Kidney glomerular epithelial cell (primary cell): Measurements from ENCODE around the gene GRIA4.

Experiments
- DNase-seq: peaks from one replicate; lab custom pipeline; 2025; lab: John Stamatoyannopoulos, UW

GRIA4 gene

GRCh38 chr11:105609832-105610781 lies at the start of gene GRIA4:
Gene GRIA4, plus strand, starts transcription at chr11:105610073. Its CDS starts 925 bp downstream, at chr11:105610998.
- peak; percentile 20 for DNase-seq

- no peak for DNase-seq
Observed at GRCh38 chr11:105573091-105573490, 36.8 kb upstream of the GRIA4 start.

GRCh38 chr11:105574974-105575373 lies 34.9 kb upstream of the GRIA4 start:
- DNase-seq, result no peak

- no peak for DNase-seq
Observed at GRCh38 chr11:105577641-105578040, 32.2 kb upstream of the GRIA4 start.

GRCh38 chr11:105579111-105579510 lies 30.8 kb upstream of the GRIA4 start:
- no peak for DNase-seq

- DNase-seq, result no peak
Observed at GRCh38 chr11:105582497-105582896, 27.4 kb upstream of the GRIA4 start.

GRCh38 chr11:105588001-105588400 lies 21.9 kb upstream of the GRIA4 start:
- DNase-seq, result peak; percentile 80

GRCh38 chr11:105589346-105589745 lies 20.5 kb upstream of the GRIA4 start:
- DNase-seq, result no peak

GRCh38 chr11:105592035-105592434 lies 17.8 kb upstream of the GRIA4 start:
- DNase-seq, result no peak

GRCh38 chr11:105598371-105598770 lies 11.5 kb upstream of the GRIA4 start:
- no peak for DNase-seq

GRCh38 chr11:105603156-105603555 lies 6.7 kb upstream of the GRIA4 start:
- no peak for DNase-seq

- peak; percentile 47 for DNase-seq
Observed at GRCh38 chr11:105609341-105609781, 512 bp upstream of the GRIA4 start.

GRCh38 chr11:105610871-105611571 lies 1.1 kb downstream of the GRIA4 start:
- no peak for DNase-seq

GRCh38 chr11:105611572-105612441 lies 1.9 kb downstream of the GRIA4 start:
- no peak for DNase-seq

- DNase-seq, result no peak
Observed at GRCh38 chr11:105612771-105613170, 2.9 kb downstream of the GRIA4 start.

- DNase-seq, result no peak
Observed at GRCh38 chr11:105613183-105613582, 3.3 kb downstream of the GRIA4 start.

GRCh38 chr11:105618343-105618955 lies 8.6 kb downstream of the GRIA4 start:
- no peak for DNase-seq

GRCh38 chr11:105619556-105619955 lies 9.7 kb downstream of the GRIA4 start:
- DNase-seq, result no peak

GRCh38 chr11:105622016-105622415 lies 12.1 kb downstream of the GRIA4 start:
- no peak for DNase-seq

- peak; percentile 15 for DNase-seq
Observed at GRCh38 chr11:105632316-105632715, 22.4 kb downstream of the GRIA4 start.

- no peak for DNase-seq
Observed at GRCh38 chr11:105635466-105635865, 25.6 kb downstream of the GRIA4 start.

- DNase-seq, result no peak
Observed at GRCh38 chr11:105636496-105636895, 26.6 kb downstream of the GRIA4 start.
